Spleen (tissue), 11 donors: ENCODE results near the gene CDC42EP1. TPM values are rescaled to one million over a fixed set of nuclear protein-coding genes. Genes with fewer than 3 reads are reported as not detected.

Source experiments
- DNase-seq: peaks from one replicate; pipeline ENCODE4 v3.0.0-alpha.2; 2020
- H3K27ac ChIP-seq, 8 donors: fragments of 200-600 bp; sonication (generic) in 7 of 8; 1 replicate in 4 of 8; 2 replicates in 4 of 8; pipeline versions ENCODE4 v1.5.0 to v1.8.0; 2016 to 2021; ENCODE audit warnings: inconsistent platforms in 4 of 8, mild to moderate bottlenecking in 4 of 8, moderate library complexity in 1 of 8
- H3K27me3 ChIP-seq, 7 donors: fragments of 200-600 bp; sonication (generic) in 6 of 7; replicated peaks in 1 of 7; 1 replicate in 4 of 7; 2 replicates in 3 of 7; pipeline versions ENCODE4 v1.5.0 to v1.8.0; 2016 to 2021; ENCODE audit warnings: inconsistent platforms in 3 of 7, mild to moderate bottlenecking in 1 of 7
- H3K36me3 ChIP-seq, 6 donors: fragments of 200-600 bp; sonication (generic) in 5 of 6; 1 replicate in 4 of 6; 2 replicates in 2 of 6; pipeline versions ENCODE4 v1.5.0 to v1.8.0; 2016 to 2021; ENCODE audit warnings: inconsistent platforms in 2 of 6
- H3K4me1 ChIP-seq, 6 donors: fragments of 200-600 bp; sonication (generic) in 5 of 6; 1 replicate in 3 of 6; 2 replicates in 3 of 6; pipeline versions ENCODE4 v1.5.0 to v1.8.0; 2016 to 2021; ENCODE audit warnings: inconsistent platforms in 3 of 6
- H3K4me3 ChIP-seq, 8 donors: fragments of 200-600 bp; sonication (generic) in 7 of 8; 1 replicate in 4 of 8; 2 replicates in 4 of 8; pipeline versions ENCODE4 v1.5.0 to v1.8.0; 2016 to 2021; ENCODE audit warnings: inconsistent platforms in 4 of 8, mild to moderate bottlenecking in 4 of 8, moderate library complexity in 2 of 8
- H3K9me3 ChIP-seq, 8 donors: fragments of 200-600 bp; sonication (generic) in 7 of 8; 1 replicate in 4 of 8; 2 replicates in 4 of 8; pipeline versions ENCODE4 v1.5.0 to v1.8.0; 2016 to 2021; ENCODE audit warnings: inconsistent platforms in 4 of 8
- CTCF ChIP-seq, 11 experiments: fragments of 200-600 bp in 7 of 11; fragments of 450-650 bp in 4 of 11; sonication (generic) in 4 of 11; IDR thresholded peaks in 8 of 11; conservative IDR thresholded peaks in 3 of 11; 1 replicate in 7 of 11; 2 replicates in 4 of 11; pipeline versions ENCODE4 v1.4.0 to v1.8.0; 2016 to 2021; ENCODE audit warnings: antibody characterized with exemption in 11 of 11, inconsistent platforms in 4 of 11, mild to moderate bottlenecking in 1 of 11
- POLR2A ChIP-seq, 3 donors: fragments of 450-650 bp; IDR thresholded peaks; one replicate each; pipeline ENCODE4 v1.5.1; 2017; ENCODE audit warnings: antibody characterized with exemption in 3 of 3, mild to moderate bottlenecking in 1 of 3
- POLR2AphosphoS5 ChIP-seq, 3 donors: sonication (generic); formaldehyde crosslinking; IDR thresholded peaks; one replicate each; pipeline ENCODE4 v1.5.1; 2017; ENCODE audit warnings: antibody characterized with exemption in 3 of 3
- WGBS, 5 donors: extraction: QIAGEN DNeasy Blood & Tissue Kit in 3 of 5; methylation state at CpG; one replicate each; pipeline versions ENCODE4 v1.1.5 to v1.1.7; 2013 to 2018; 5-methylcytosine and 5-hydroxymethylcytosine counted together
- intact Hi-C: fragments of 100-400 bp; cut with DNase I; formaldehyde crosslinking; loops from one replicate; pipeline ENCODE4 v1.15.0; 2023; ENCODE audit warnings: low total_unique reads
- polyA plus RNA-seq, 3 donors: library from polyadenylated mRNA; stranded (reverse); fragments of 200-250 nt; gene quantifications; one replicate each; pipeline ENCODE4 v1.2.1, GENCODE V29; 2013
- total RNA-seq, 7 donors: library from RNA; depleted of rRNA in 3 of 7; stranded (reverse); fragments of >200 nt in 3 of 7; fragmentation: NEBNext Ultra II Directional in 4 of 7; extraction: Animal tissue kit (Norgen Biotek cat#: 25700) in 4 of 7; gene quantifications; one replicate each; pipeline versions ENCODE4 v1.1.0 to v1.2.1, GENCODE V29; 2016 to 2021
- donor health status: healthy with polysubstance abuse.
- donor health status: DM: no; HTN: no; CAD: no; lungs with moderate emphysema.
- donor health status: DM: no; HTN: no; CAD: no.
- donor health status: Bipolar disorder and iron deficiency.
- donor health status: healthy.
- donor health status: DM: no; HTN: no; CAD: no.
- donor health status: DM: yes; HTN: yes; CAD: no.

The CDC42EP1 gene
- total and polyA plus RNA-seq, 10 donors, result 4.6 to 35.7 (median 20.1) TPM

GRCh38 chr22:37564111-37564711 lies 3.9 kb downstream of the CDC42EP1 start:
- Histone ChIP-seq H3K27ac (peak overlapping the region in 7 of 8 donors; percentile 17 to 91 (median 85)), H3K4me1 (peaks cover 32 to 88% (median 64%) of the 10 kb centered on the region in 6 donors), H3K27me3 (peaks cover 0 to 71% (median 22%) of the 10 kb centered on the region in 7 donors), H3K36me3 (peaks cover 0 to 18% (median 0%) of the 10 kb centered on the region in 6 donors), H3K9me3 (no peaks in the 10 kb centered on the region), H3K4me3 (peak overlapping the region in 1 of 8 donors; percentile 6)
- TF ChIP-seq POLR2A (IDR thresholded peaks at IDR 0.05) (no peak), POLR2AphosphoS5 (IDR thresholded peaks at IDR 0.05) (peak in 1 of 3 donors; percentile 21)
- intact Hi-C loops, result no loop called here
- 73 to 81% (median 75%) methylated on average over 7 of the region's 7 CpGs for WGBS, 5 donors
- DNase-seq, result no peak

- WGBS, 5 donors, result 32 to 46% (median 42%) methylated on average over 17 of the region's 17 CpGs
- Histone ChIP-seq H3K36me3 (peaks cover 0 to 18% (median 0%) of the 10 kb centered on the region in 6 donors), H3K27me3 (peaks cover 0 to 55% (median 18%) of the 10 kb centered on the region in 7 donors), H3K27ac (peak overlapping the region in 5 of 8 donors; percentile 64 to 90 (median 65)), H3K4me3 (peak overlapping the region in 1 of 8 donors; percentile 53), H3K4me1 (peaks cover 32 to 83% (median 60%) of the 10 kb centered on the region in 6 donors), H3K9me3 (no peaks in the 10 kb centered on the region)
- DNase-seq, result no peak
- intact Hi-C loops, result no loop called here
- TF ChIP-seq POLR2A (IDR thresholded peaks at IDR 0.05) (no peak), CTCF (IDR thresholded peaks at IDR 0.05 in 8 of 11, conservative IDR thresholded peaks at IDR 0.05 in 3 of 11) (no peak), POLR2AphosphoS5 (IDR thresholded peaks at IDR 0.05) (no peak)
These were observed 5.5 kb downstream of the CDC42EP1 start for GRCh38 chr22:37565830-37566229.

GRCh38 chr22:37566329-37566837 lies 6.1 kb downstream of the CDC42EP1 start:
- TF ChIP-seq POLR2A (IDR thresholded peaks at IDR 0.05) (no peak), POLR2AphosphoS5 (IDR thresholded peaks at IDR 0.05) (peak; percentile 52 to 82 (median 58))
- no peaks in the 10 kb centered on the region for H3K9me3 ChIP-seq
- H3K36me3 ChIP-seq, result peaks cover 0 to 18% (median 0%) of the 10 kb centered on the region in 6 donors
- 18 to 48% (median 22%) methylated on average over 14 to 28 of the region's 28 CpGs for WGBS, 5 donors
- intact Hi-C loops, result no loop called here
- peaks cover 0 to 50% (median 12%) of the 10 kb centered on the region in 7 donors for H3K27me3 ChIP-seq
- peak overlapping the region in 3 of 8 donors; percentile 3 to 53 (median 9) for H3K4me3 ChIP-seq
- peak; percentile 91 for DNase-seq
- H3K27ac ChIP-seq, result peak overlapping the region; percentile 19 to 90 (median 64)
- peaks cover 26 to 78% (median 54%) of the 10 kb centered on the region in 6 donors for H3K4me1 ChIP-seq

GRCh38 chr22:37566903-37567798 lies 6.9 kb downstream of the CDC42EP1 start:
- TF ChIP-seq CTCF (IDR thresholded peaks at IDR 0.05 in 8 of 11, conservative IDR thresholded peaks at IDR 0.05 in 3 of 11) (peak; percentile 97 to 99 (median 98)), POLR2A (IDR thresholded peaks at IDR 0.05) (no peak), POLR2AphosphoS5 (IDR thresholded peaks at IDR 0.05) (peak; percentile 71 to 79 (median 75))
- intact Hi-C loops, result no loop called here
- DNase-seq, result peak; percentile 98
- Histone ChIP-seq H3K4me3 (peak overlapping the region in 2 of 8 donors; percentile 9 to 53), H3K27me3 (peaks cover 0 to 42% (median 5%) of the 10 kb centered on the region in 7 donors), H3K9me3 (no peaks in the 10 kb centered on the region), H3K4me1 (peaks cover 21 to 70% (median 46%) of the 10 kb centered on the region in 6 donors), H3K36me3 (peaks cover 0 to 18% (median 0%) of the 10 kb centered on the region in 6 donors), H3K27ac (peak overlapping the region; percentile 19 to 90 (median 64))
- 23 to 27% (median 26%) methylated on average over 15 to 16 of the region's 16 CpGs for WGBS, 5 donors
